A549 (cell line): ENCODE results near the gene SYTL3.

Source experiments
- HDAC2 ChIP-seq: fragments of 200-600 bp; sonication (generic); IDR thresholded peaks from 2 replicates; pipeline ENCODE4 v1.6.1; 2016
- HMGXB4 ChIP-seq: fragments of 250-450 bp; sonication (Bioruptor Pico); IDR thresholded peaks from 2 replicates; pipeline ENCODE4 v1.5.0; 2021; ENCODE audit warnings: mild to moderate bottlenecking, moderate library complexity, borderline replicate concordance
- HOXA7 ChIP-seq: fragments of 250-450 bp; sonication (Bioruptor Pico); IDR thresholded peaks from 2 replicates; pipeline ENCODE4 v1.5.0; 2020; ENCODE audit warnings: mild to moderate bottlenecking, moderate library complexity
- JUN ChIP-seq, 2 experiments: fragments of >200 bp; sonication (Bioruptor Twin); formaldehyde crosslinking; IDR thresholded peaks; 2 replicates in 1 of 2; 3 replicates in 1 of 2; pipeline ENCODE4 v1.6.1; 2016 to 2017
- KDM5A ChIP-seq: fragments of 200-600 bp; sonication (generic); IDR thresholded peaks from 2 replicates; pipeline ENCODE4 v1.6.1; 2016; ENCODE audit warnings: antibody characterized with exemption, mild to moderate bottlenecking
- POLR2A ChIP-seq: IDR thresholded peaks from 2 replicates; pipeline ENCODE4 v1.6.1; 2012; ENCODE audit warnings: mild to moderate bottlenecking, low read length
- RAD21 ChIP-seq, 2 experiments: fragments of >200 bp in 1 of 2; sonication (Bioruptor Twin) in 1 of 2; formaldehyde crosslinking in 1 of 2; IDR thresholded peaks in 1 of 2; conservative IDR thresholded peaks in 1 of 2; 2 replicates in 1 of 2; 3 replicates in 1 of 2; pipeline ENCODE4 v1.6.1; 2012 to 2018; ENCODE audit warnings: inconsistent platforms in 1 of 2
- RCOR1 ChIP-seq: fragments of 150-350 bp; IDR thresholded peaks from 2 replicates; pipeline ENCODE4 v1.6.1; 2014; ENCODE audit warnings: antibody characterized with exemption, low read length, low read depth
- RFX5 ChIP-seq: fragments of 450-650 bp; IDR thresholded peaks from 2 replicates; pipeline ENCODE4 v1.7.1; 2014; ENCODE audit warnings: antibody characterized with exemption, mild to moderate bottlenecking, moderate library complexity
- SMC3 ChIP-seq: fragments of >200 bp; sonication (Bioruptor Twin); formaldehyde crosslinking; IDR thresholded peaks from 3 replicates; pipeline ENCODE4 v1.6.1; 2018; ENCODE audit warnings: inconsistent platforms
- TF ChIP-seq, protein P1 (sequence below): fragments of >200 bp; sonication (Bioruptor Twin); formaldehyde crosslinking; IDR thresholded peaks from 3 replicates; pipeline ENCODE4 v1.5.1; 2016
- TF ChIP-seq, protein P2 (sequence below): fragments of >200 bp; sonication (Bioruptor Twin); formaldehyde crosslinking; IDR thresholded peaks from 3 replicates; pipeline ENCODE4 v1.6.1; 2016

- TF ChIP-seq, protein P1, sequence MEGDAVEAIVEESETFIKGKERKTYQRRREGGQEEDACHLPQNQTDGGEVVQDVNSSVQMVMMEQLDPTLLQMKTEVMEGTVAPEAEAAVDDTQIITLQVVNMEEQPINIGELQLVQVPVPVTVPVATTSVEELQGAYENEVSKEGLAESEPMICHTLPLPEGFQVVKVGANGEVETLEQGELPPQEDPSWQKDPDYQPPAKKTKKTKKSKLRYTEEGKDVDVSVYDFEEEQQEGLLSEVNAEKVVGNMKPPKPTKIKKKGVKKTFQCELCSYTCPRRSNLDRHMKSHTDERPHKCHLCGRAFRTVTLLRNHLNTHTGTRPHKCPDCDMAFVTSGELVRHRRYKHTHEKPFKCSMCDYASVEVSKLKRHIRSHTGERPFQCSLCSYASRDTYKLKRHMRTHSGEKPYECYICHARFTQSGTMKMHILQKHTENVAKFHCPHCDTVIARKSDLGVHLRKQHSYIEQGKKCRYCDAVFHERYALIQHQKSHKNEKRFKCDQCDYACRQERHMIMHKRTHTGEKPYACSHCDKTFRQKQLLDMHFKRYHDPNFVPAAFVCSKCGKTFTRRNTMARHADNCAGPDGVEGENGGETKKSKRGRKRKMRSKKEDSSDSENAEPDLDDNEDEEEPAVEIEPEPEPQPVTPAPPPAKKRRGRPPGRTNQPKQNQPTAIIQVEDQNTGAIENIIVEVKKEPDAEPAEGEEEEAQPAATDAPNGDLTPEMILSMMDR, result peak; percentile 54
- no peak for TF ChIP-seq JUN (IDR thresholded peaks at IDR 0.05)
- peak; percentile 45 to 55; a peak in 4 of 5 replicates for TF ChIP-seq RAD21 (conservative IDR thresholded peaks at IDR 0.05 in 1 of 2, IDR thresholded peaks at IDR 0.05 in 1 of 2)
- TF ChIP-seq SMC3, result peak; percentile 54
- no peak for TF ChIP-seq POLR2A
- TF ChIP-seq KDM5A, result no peak
- TF ChIP-seq HMGXB4 (CRISPR knock-in tag), result no peak
- no peak for TF ChIP-seq HDAC2
- TF ChIP-seq, protein P2, sequence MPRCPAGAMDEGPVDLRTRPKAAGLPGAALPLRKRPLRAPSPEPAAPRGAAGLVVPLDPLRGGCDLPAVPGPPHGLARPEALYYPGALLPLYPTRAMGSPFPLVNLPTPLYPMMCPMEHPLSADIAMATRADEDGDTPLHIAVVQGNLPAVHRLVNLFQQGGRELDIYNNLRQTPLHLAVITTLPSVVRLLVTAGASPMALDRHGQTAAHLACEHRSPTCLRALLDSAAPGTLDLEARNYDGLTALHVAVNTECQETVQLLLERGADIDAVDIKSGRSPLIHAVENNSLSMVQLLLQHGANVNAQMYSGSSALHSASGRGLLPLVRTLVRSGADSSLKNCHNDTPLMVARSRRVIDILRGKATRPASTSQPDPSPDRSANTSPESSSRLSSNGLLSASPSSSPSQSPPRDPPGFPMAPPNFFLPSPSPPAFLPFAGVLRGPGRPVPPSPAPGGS, result no peak
- no peak for TF ChIP-seq RFX5
- no peak for TF ChIP-seq HOXA7 (CRISPR knock-in tag)
- no peak for TF ChIP-seq RCOR1
Observed at GRCh38 chr6:158660333-158660754, 10.5 kb downstream of the SYTL3 start.
